B cell (primary cell): Measurements from ENCODE around the gene RAP1GDS1. TPM values are rescaled to one million over a fixed set of nuclear protein-coding genes. Genes with fewer than 3 reads are reported as not detected.

Experiments used
- ATAC-seq: fragments of 200-7000 bp; cut with Tn5 transposase; one replicate; pipeline ENCODE4 v1.10.0; 2021; ENCODE audit warnings: low read depth, mild to moderate bottlenecking, moderate number of reproducible peaks, moderate library complexity
- CTCF ChIA-PET: fragments of 350-600 bp; sonication (Branson Sonifier 250); formaldehyde crosslinking; loops from one replicate; lab custom pipeline; 2021; ENCODE audit warnings: antibody characterized with exemption, inconsistent platforms; lab: Charles Lee
- POLR2A ChIA-PET: fragments of 350-600 bp; sonication (Branson Sonifier 250); formaldehyde crosslinking; loops from one replicate; lab custom pipeline; 2021; ENCODE audit warnings: antibody characterized with exemption; lab: Charles Lee
- DNase-seq: peaks from one replicate; pipeline ENCODE4 v3.0.0; 2013
- H2AFZ ChIP-seq: 2 replicates; pipeline ENCODE4 v1.6.1; 2012; ENCODE audit warnings: mild to moderate bottlenecking, low read depth, low read length; ENCODE audit not compliant: insufficient read depth, poor library complexity, severe bottlenecking
- H3K27ac ChIP-seq, 2 donors: 1 replicate in 1 of 2; 2 replicates in 1 of 2; pipeline ENCODE4 v1.5.1; 2012 to 2013; ENCODE audit warnings: low read length in 2 of 2, mild to moderate bottlenecking in 2 of 2, moderate library complexity in 1 of 2
- H3K27me3 ChIP-seq, 4 experiments: fragments of 200-600 bp in 1 of 4; sonication (generic) in 1 of 4; replicated peaks in 1 of 4; 1 replicate in 2 of 4; 2 replicates in 2 of 4; pipeline versions ENCODE4 v1.6.1 to v1.7.0; 2013 to 2016; ENCODE audit warnings: low read length in 3 of 4, mild to moderate bottlenecking in 2 of 4, mixed read lengths in 1 of 4, moderate library complexity in 1 of 4; ENCODE audit not compliant: insufficient read depth in 4 of 4, control insufficient read depth in 3 of 4; ENCODE audit errors: control extremely low read depth in 1 of 4
- H3K36me3 ChIP-seq, 2 experiments: replicated peaks in 1 of 2; 1 replicate in 1 of 2; 2 replicates in 1 of 2; pipeline versions ENCODE4 v1.6.1 to v1.7.1; 2013; ENCODE audit warnings: low read length in 1 of 2; ENCODE audit not compliant: insufficient read depth in 2 of 2, control insufficient read depth in 1 of 2; ENCODE audit errors: control extremely low read depth in 1 of 2, extremely low read depth in 1 of 2
- H3K4me1 ChIP-seq, 2 donors: fragments of 200-600 bp in 1 of 2; sonication (generic) in 1 of 2; 1 replicate in 1 of 2; 2 replicates in 1 of 2; pipeline versions ENCODE4 v1.5.1 to v1.6.1; 2013 to 2017; ENCODE audit warnings: low read length in 2 of 2; ENCODE audit not compliant: control insufficient read depth in 2 of 2, insufficient read depth in 2 of 2
- H3K4me2 ChIP-seq: replicated peaks from 2 replicates; pipeline ENCODE3; 2012; ENCODE audit warnings: mild to moderate bottlenecking, low read depth, low read length; ENCODE audit not compliant: poor library complexity, severe bottlenecking
- H3K4me3 ChIP-seq, 5 experiments: fragments of 200-600 bp in 1 of 5; sonication (generic) in 1 of 5; 1 replicate in 3 of 5; 2 replicates in 2 of 5; pipeline versions ENCODE4 v1.5.1 to v1.7.0; 2011 to 2016; ENCODE audit warnings: low read length in 4 of 5, mild to moderate bottlenecking in 4 of 5, low read depth in 2 of 5, control low read depth in 1 of 5, moderate library complexity in 1 of 5; ENCODE audit not compliant: insufficient read depth in 1 of 5; ENCODE audit errors: control extremely low read depth in 1 of 5, extremely low read depth in 1 of 5
- H3K79me2 ChIP-seq: fragments of 200-600 bp; sonication (generic); one replicate; pipeline ENCODE4 v1.6.0; 2016; ENCODE audit warnings: low read length; ENCODE audit not compliant: control insufficient read depth, insufficient read depth
- H3K9ac ChIP-seq: fragments of 200-600 bp; sonication (generic); 2 replicates; pipeline ENCODE4 v1.6.1; 2017; ENCODE audit warnings: mild to moderate bottlenecking, low read length, moderate library complexity
- H3K9me3 ChIP-seq, 3 donors: one replicate each; pipeline versions ENCODE4 v1.6.1 to v1.7.1; 2013; ENCODE audit warnings: low read length in 2 of 3; ENCODE audit not compliant: control insufficient read depth in 2 of 3, insufficient read depth in 1 of 3; ENCODE audit errors: control extremely low read depth in 1 of 3
- H4K20me1 ChIP-seq: 2 replicates; pipeline ENCODE4 v1.6.0; 2012; ENCODE audit warnings: mild to moderate bottlenecking, low read length; ENCODE audit not compliant: insufficient read depth, control insufficient read depth, poor library complexity, severe bottlenecking
- H3K27ac Mint-ChIP-seq: one replicate; pipeline ENCODE4 v1.8.0; 2021; ENCODE audit warnings: mixed read lengths
- H3K27me3 Mint-ChIP-seq: one replicate; pipeline ENCODE4 v1.8.0; 2021; ENCODE audit warnings: mixed read lengths
- H3K4me1 Mint-ChIP-seq: one replicate; pipeline ENCODE4 v1.8.0; 2021; ENCODE audit warnings: mixed read lengths
- H3K4me3 Mint-ChIP-seq: one replicate; pipeline ENCODE4 v1.8.0; 2021; ENCODE audit warnings: mixed read lengths
- H3K9me3 Mint-ChIP-seq: one replicate; pipeline ENCODE4 v1.8.0; 2022; ENCODE audit warnings: mixed read lengths; ENCODE audit not compliant: insufficient read depth
- EZH2 ChIP-seq: IDR thresholded peaks from 2 replicates; pipeline ENCODE4 v1.6.1; 2012; ENCODE audit warnings: borderline replicate concordance, low read depth, mild to moderate bottlenecking, moderate library complexity, low read length; ENCODE audit not compliant: insufficient read depth, poor library complexity, severe bottlenecking
- WGBS: methylation state at CpG from one replicate; pipeline ENCODE4 v1.1.5; 2013; ENCODE audit warnings: missing lambda C conversion rate; ENCODE audit not compliant: insufficient coverage; 5-methylcytosine and 5-hydroxymethylcytosine counted together
- intact Hi-C: fragments of 100-400 bp; cut with micrococcal nuclease; formaldehyde crosslinking; loops from one replicate; pipeline ENCODE4 v1.10.0; 2022
- polyA plus RNA-seq: library from polyadenylated mRNA; depleted of rRNA; stranded (reverse); fragments of >200 nt; gene quantifications from 2 replicates; pipeline ENCODE4 v1.2.3, GENCODE V29; 2012
- total RNA-seq, 2 donors: library from RNA; stranded (reverse); fragments of 120-200 nt in 1 of 2; gene quantifications; 1 replicate in 1 of 2; 2 replicates in 1 of 2; pipeline versions ENCODE4 v1.2.3 to v1.2.4, GENCODE V29; 2013 to 2022
- TF ChIP-seq, protein P1 (sequence below): fragments of 200-600 bp; IDR thresholded peaks from one replicate; pipeline ENCODE4 v1.8.0; 2022; ENCODE audit warnings: antibody characterized with exemption, mild to moderate bottlenecking

RAP1GDS1 gene
- total and polyA plus RNA-seq, 2 donors (not counting 1 experiment from before 2014, with no cell fraction given), result 23.6 to 66.3 TPM

DNA sequence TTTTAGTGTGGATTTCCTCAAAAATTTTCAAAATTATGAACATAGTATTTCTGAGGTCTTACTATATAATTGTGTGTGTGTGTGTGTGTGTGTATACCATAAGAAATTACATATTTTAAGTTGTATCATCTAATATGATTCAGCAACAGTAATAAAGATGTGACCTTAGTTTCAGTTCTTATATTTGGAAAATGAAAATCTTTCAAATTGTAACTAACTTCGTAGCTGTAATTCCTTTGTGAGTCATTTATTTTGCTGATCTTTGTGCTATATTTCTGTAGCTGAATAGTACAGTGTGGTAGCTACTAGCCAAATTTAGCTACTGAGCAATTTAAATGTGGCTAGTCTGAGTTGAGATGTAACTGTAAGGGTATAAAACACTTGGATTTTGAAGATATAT lies 116.4 kb downstream of the RAP1GDS1 start:
- intact Hi-C loops, result no loop called here
- Histone ChIP-seq H3K9ac (no peak overlapping the region), H3K4me1 (peaks cover 0 to 7% of the 10 kb centered on the region in 2 donors), H2AFZ (no peak overlapping the region), H3K27me3 (no peaks in the 10 kb centered on the region), H3K27ac (no peak overlapping the region), H4K20me1 (no peaks in the 10 kb centered on the region), H3K4me2 (no peak overlapping the region), H3K4me3 (no peak overlapping the region), H3K36me3 (peaks cover 0 to 3% of the 10 kb centered on the region in 2 experiments), H3K79me2 (no peaks in the 10 kb centered on the region), H3K9me3 (no peaks in the 10 kb centered on the region)
- WGBS, result no CpG with 5 or more reads among the region's 1 CpG
- no peak for ATAC-seq
- Mint-ChIP-seq H3K9me3 (no peaks in the 10 kb centered on the region), H3K27me3 (no peaks in the 10 kb centered on the region), H3K27ac (no peak overlapping the region), H3K4me1 (peaks cover 11% of the 10 kb centered on the region), H3K4me3 (no peak overlapping the region)
- TF ChIP-seq, protein P1, sequence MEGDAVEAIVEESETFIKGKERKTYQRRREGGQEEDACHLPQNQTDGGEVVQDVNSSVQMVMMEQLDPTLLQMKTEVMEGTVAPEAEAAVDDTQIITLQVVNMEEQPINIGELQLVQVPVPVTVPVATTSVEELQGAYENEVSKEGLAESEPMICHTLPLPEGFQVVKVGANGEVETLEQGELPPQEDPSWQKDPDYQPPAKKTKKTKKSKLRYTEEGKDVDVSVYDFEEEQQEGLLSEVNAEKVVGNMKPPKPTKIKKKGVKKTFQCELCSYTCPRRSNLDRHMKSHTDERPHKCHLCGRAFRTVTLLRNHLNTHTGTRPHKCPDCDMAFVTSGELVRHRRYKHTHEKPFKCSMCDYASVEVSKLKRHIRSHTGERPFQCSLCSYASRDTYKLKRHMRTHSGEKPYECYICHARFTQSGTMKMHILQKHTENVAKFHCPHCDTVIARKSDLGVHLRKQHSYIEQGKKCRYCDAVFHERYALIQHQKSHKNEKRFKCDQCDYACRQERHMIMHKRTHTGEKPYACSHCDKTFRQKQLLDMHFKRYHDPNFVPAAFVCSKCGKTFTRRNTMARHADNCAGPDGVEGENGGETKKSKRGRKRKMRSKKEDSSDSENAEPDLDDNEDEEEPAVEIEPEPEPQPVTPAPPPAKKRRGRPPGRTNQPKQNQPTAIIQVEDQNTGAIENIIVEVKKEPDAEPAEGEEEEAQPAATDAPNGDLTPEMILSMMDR, result no peak
- no peak for TF ChIP-seq EZH2
- CTCF ChIA-PET, result interaction anchor here (1.5 kb wide), 1 partner anchor 14 kb away, joined by 3 read pairs; no protein-coding TSS in a partner anchor
- DNase-seq, result no peak
- POLR2A ChIA-PET, result no interaction called here

DNA sequence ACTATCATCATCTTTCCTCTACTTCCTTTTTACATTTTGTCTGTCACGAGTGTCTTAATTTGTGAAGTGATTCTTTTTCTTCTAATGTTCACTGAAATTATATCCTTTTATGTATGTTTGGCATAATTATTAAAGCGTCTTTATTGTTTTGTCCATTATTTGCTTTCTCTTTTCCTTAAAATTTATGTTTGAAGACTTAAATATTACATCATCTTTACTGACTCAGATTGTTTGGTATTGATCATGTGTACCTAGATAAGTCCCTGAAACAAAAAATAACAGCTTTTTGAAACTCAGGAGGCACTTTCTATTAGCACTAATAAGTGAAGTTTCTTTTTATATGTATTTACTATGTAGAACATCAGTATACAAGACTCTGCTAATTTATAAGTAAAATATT lies 120.1 kb downstream of the RAP1GDS1 start:
- no peak for DNase-seq
- intact Hi-C loops, result loop anchor here (5.0 kb wide), 1 partner anchor 39 kb away; no protein-coding TSS in a partner anchor
- Histone ChIP-seq H3K27me3 (no peaks in the 10 kb centered on the region), H3K4me2 (no peak overlapping the region), H3K79me2 (no peaks in the 10 kb centered on the region), H4K20me1 (no peaks in the 10 kb centered on the region), H3K9ac (no peak overlapping the region), H2AFZ (no peak overlapping the region), H3K27ac (no peak overlapping the region), H3K36me3 (peaks cover 0 to 2% of the 10 kb centered on the region in 2 experiments), H3K4me1 (peaks cover 0 to 19% of the 10 kb centered on the region in 2 donors), H3K4me3 (no peak overlapping the region), H3K9me3 (no peaks in the 10 kb centered on the region)
- Mint-ChIP-seq H3K27me3 (no peaks in the 10 kb centered on the region), H3K4me3 (no peak overlapping the region), H3K4me1 (peaks cover 23% of the 10 kb centered on the region), H3K27ac (no peak overlapping the region), H3K9me3 (no peaks in the 10 kb centered on the region)
- no CpG with 5 or more reads among the region's 2 CpGs for WGBS
- CTCF ChIA-PET, result no interaction called here
- POLR2A ChIA-PET, result interaction anchor here (0.6 kb wide), 1 partner anchor 17 kb away, joined by 3 read pairs; no protein-coding TSS in a partner anchor
- no peak for ATAC-seq
- TF ChIP-seq, protein P1, result no peak
- TF ChIP-seq EZH2, result no peak
